MCF 10A (cell line): Measurements from ENCODE around the gene HSD17B8. TPM values are rescaled to one million over a fixed set of nuclear protein-coding genes. Genes with fewer than 3 reads are reported as not detected.

ENCODE experiments used
- BruUV-seq: library from RNA; stranded (reverse); fragments of 400-500 nt; replicated peaks from 2 replicates; lab custom pipeline; 2021; lab: Mats Ljungman, UMichigan
- CTCF ChIA-PET: fragments of 300-600 bp; sonication (Branson Sonifier 250); formaldehyde crosslinking; extraction: SDS; loops from one replicate; lab custom pipeline; 2021; ENCODE audit warnings: antibody characterized with exemption, inconsistent platforms; lab: Yijun Ruan, JAX
- POLR2A ChIA-PET: fragments of 300-600, 350-650 bp; sonication (Branson Sonifier 250); formaldehyde crosslinking; extraction: SDS; loops from one replicate; lab custom pipeline; 2020; ENCODE audit warnings: antibody characterized with exemption, inconsistent platforms; lab: Yijun Ruan, JAX
- DNase-seq: peaks from one replicate; pipeline ENCODE4 v3.0.0-alpha.2; 2018; ENCODE audit not compliant: unreplicated experiment
- H3K27ac Mint-ChIP-seq: one replicate; pipeline ENCODE4 v1.8.0; 2022; ENCODE audit warnings: mild to moderate bottlenecking, low read depth, mixed read lengths; ENCODE audit not compliant: unreplicated experiment
- H3K27me3 Mint-ChIP-seq: one replicate; pipeline ENCODE4 v1.8.0; 2022; ENCODE audit warnings: mixed read lengths; ENCODE audit not compliant: insufficient read depth, unreplicated experiment
- H3K36me3 Mint-ChIP-seq: one replicate; pipeline ENCODE4 v1.8.0; 2022; ENCODE audit warnings: mild to moderate bottlenecking, moderate library complexity, mixed read lengths; ENCODE audit not compliant: insufficient read depth, unreplicated experiment
- H3K4me1 Mint-ChIP-seq: one replicate; pipeline ENCODE4 v1.8.0; 2022; ENCODE audit warnings: mixed read lengths; ENCODE audit not compliant: insufficient read depth, unreplicated experiment
- H3K4me3 Mint-ChIP-seq: one replicate; pipeline ENCODE4 v1.8.0; 2022; ENCODE audit warnings: mild to moderate bottlenecking, moderate library complexity, mixed read lengths; ENCODE audit not compliant: unreplicated experiment
- H3K9me3 Mint-ChIP-seq: one replicate; pipeline ENCODE4 v1.8.0; 2022; ENCODE audit warnings: mixed read lengths; ENCODE audit not compliant: unreplicated experiment
- intact Hi-C: fragments of 100-400 bp; cut with micrococcal nuclease; formaldehyde crosslinking; loops from 2 replicates; pipeline ENCODE4 v1.14.1; 2022
- total RNA-seq: library from RNA; stranded (reverse); gene quantifications from 2 replicates; pipeline ENCODE4 v1.2.3, GENCODE V29; 2022
- TF ChIP-seq, protein P1 (sequence below): fragments of 200-600 bp; IDR thresholded peaks from one replicate; pipeline ENCODE4 v1.8.0; 2022; ENCODE audit warnings: antibody characterized with exemption, mild to moderate bottlenecking; ENCODE audit not compliant: unreplicated experiment

HSD17B8 gene
- total RNA-seq, 1 experiment from 2014 or later = 26.4 TPM

DNA sequence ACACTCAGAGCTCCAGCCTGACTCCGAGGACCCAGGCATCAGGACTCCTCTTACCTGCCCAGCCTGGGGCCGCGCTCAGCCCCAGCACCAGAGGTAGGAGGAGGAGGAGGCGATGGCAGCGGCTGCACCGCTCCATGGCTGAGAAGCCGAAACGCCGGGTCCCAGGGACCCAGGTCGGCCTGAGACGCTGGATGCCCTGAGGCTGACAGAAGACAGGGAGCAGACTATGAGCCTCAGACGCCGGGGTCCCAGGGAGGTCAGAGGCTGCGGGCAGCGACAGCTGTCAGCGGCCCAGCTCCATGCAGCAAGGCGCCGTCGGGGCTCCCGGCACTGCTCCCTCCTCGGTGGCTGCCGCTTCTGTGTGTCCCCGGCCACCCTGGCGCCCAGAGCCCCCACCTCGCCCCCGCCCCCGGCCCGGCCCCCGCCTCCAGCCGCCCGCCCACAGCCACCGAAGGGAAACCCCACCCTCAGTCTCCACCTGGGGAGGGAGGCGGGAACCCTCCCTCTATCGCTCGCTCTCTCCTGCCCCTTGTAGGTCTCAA is 12.3 kb upstream of the HSD17B8 start, which contains the start of gene COL11A2:
Gene COL11A2 (minus strand): TSS at position 363 of the 542 bp plus-strand sequence. CDS start 227 bp downstream, at position 136.
- no peak for DNase-seq
- peaks cover 30% of the 10 kb centered on the region for H3K36me3 Mint-ChIP-seq
- no peaks in the 10 kb centered on the region for H3K9me3 Mint-ChIP-seq
- H3K27me3 Mint-ChIP-seq = no peaks in the 10 kb centered on the region
- TF ChIP-seq, protein P1, sequence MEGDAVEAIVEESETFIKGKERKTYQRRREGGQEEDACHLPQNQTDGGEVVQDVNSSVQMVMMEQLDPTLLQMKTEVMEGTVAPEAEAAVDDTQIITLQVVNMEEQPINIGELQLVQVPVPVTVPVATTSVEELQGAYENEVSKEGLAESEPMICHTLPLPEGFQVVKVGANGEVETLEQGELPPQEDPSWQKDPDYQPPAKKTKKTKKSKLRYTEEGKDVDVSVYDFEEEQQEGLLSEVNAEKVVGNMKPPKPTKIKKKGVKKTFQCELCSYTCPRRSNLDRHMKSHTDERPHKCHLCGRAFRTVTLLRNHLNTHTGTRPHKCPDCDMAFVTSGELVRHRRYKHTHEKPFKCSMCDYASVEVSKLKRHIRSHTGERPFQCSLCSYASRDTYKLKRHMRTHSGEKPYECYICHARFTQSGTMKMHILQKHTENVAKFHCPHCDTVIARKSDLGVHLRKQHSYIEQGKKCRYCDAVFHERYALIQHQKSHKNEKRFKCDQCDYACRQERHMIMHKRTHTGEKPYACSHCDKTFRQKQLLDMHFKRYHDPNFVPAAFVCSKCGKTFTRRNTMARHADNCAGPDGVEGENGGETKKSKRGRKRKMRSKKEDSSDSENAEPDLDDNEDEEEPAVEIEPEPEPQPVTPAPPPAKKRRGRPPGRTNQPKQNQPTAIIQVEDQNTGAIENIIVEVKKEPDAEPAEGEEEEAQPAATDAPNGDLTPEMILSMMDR = no peak
- H3K4me3 Mint-ChIP-seq = no peak within 1 kb of the TSS
- ChIA-PET CTCF (no interaction called here), POLR2A (interaction anchor here (0.7 kb wide), 1 partner anchor 28 kb away, joined by 3 read pairs; no protein-coding TSS in a partner anchor)
- peaks cover under 1% of the 10 kb centered on the region for H3K4me1 Mint-ChIP-seq
- no TSS peak for BruUV-seq
- intact Hi-C loops = no loop called here
- no peak within 1 kb of the TSS for H3K27ac Mint-ChIP-seq

DNA sequence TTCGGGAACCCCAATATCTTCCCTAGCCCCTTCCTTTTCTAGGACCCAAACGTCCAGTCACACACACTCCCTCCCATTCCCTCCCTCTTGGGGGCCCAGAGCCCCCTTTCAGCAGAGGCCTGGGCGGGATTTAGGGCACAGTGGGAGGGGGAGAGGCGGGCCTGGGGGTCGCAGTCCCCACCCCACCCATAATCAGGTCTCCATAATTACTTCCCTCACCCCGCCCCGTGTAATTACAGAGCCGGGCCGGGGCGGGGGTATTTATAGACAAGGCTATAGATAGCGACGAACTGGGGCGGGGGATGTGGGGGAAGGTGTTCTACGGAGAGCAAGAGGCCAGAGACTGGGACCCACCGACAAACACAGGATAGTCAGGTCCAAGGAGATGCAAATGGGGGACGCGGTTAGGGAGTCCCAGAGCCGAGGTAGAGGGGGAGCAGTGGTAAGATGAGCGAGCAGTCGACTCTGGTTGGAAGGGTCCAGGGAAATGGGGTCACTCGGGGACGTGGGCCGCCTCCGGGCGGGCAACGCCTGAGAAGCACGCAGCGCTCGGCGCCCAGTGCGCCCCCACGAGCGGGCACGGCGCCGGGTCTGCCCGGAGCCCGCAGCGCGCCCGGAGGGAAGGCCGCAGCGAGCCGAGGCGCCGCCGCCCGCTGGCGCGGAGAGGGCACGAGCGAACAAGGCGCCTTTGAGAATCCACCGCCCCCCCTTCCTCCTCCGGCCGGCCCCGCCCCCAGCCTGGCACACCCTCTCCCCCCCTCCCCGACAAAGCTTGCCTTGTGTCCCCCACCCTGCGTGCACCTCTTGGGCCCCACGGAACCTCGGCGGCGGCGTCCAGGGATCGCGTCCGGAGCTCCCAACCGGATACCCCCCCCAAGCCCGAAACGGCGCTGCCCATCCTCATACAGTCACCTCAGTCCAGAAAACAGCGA is 11.5 kb upstream of the HSD17B8 start:
- Mint-ChIP-seq H3K27ac (no peak overlapping the region), H3K4me3 (no peak overlapping the region), H3K4me1 (peaks cover 9% of the 10 kb centered on the region), H3K9me3 (no peaks in the 10 kb centered on the region), H3K27me3 (no peaks in the 10 kb centered on the region), H3K36me3 (peaks cover 36% of the 10 kb centered on the region)
- intact Hi-C loops = no loop called here
- CTCF ChIA-PET = interaction anchor here (0.6 kb wide), 1 partner anchor 56 kb away, joined by 3 read pairs; no protein-coding TSS in a partner anchor
- no TSS peak for BruUV-seq
- no peak for DNase-seq
- POLR2A ChIA-PET = no interaction called here
- TF ChIP-seq, protein P1 = no peak

DNA sequence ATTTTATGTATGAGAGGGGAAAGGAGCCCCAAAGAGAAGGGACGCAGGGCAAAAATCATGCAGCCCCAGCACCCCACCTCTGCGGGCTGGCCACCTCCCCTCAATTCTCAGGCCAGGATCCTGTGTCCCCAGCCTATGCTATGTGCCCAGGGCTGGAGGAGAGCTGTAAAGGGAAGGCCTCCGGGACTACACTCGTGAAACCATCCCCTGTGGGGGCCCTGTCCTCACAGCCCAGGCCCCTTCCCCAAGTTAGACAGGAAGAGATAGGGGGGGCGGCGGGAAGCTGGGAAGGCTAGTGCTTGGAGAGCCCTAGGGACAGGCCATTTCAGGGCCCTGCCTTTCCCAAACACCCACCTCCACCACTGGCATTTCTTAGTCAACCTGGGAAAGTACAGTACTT is 10.8 kb upstream of the HSD17B8 start:
- no peak for DNase-seq
- Mint-ChIP-seq H3K4me3 (no peak overlapping the region), H3K36me3 (peaks cover 36% of the 10 kb centered on the region), H3K4me1 (peaks cover 15% of the 10 kb centered on the region), H3K27me3 (no peaks in the 10 kb centered on the region), H3K27ac (no peak overlapping the region), H3K9me3 (no peaks in the 10 kb centered on the region)
- ChIA-PET POLR2A (no interaction called here), CTCF (no interaction called here)
- TF ChIP-seq, protein P1 = no peak
- intact Hi-C loops = no loop called here
- BruUV-seq = no TSS peak

DNA sequence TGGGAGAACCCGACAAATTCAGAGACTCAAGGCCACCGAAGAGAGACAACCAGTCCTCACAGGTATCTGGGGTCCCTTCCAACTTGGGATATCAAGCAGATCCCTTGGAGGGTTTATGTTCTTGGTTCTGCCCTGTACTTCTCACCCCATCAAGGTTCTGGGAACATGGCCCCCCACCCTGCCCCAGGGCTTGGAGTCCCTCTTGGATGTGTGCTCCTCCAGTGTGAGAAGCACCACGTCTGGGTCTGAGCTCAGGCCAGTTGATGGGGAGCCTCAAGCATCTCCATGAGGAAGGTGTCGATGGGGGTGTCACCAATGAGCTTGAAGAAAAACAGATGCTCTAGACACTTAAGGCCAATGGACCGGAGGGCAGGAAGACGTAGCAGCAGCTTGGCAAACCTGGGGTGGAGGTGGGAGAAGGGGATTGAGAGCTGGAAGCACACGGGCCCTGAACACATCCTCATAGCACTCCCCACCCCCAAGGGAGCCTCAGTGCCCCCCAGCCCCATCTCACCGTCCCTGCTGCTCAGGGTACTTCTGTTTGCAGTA is 9.9 kb upstream of the HSD17B8 start:
- BruUV-seq = no TSS peak
- Mint-ChIP-seq H3K4me3 (no peak overlapping the region), H3K36me3 (peaks cover 36% of the 10 kb centered on the region), H3K4me1 (peaks cover 24% of the 10 kb centered on the region), H3K9me3 (no peaks in the 10 kb centered on the region), H3K27ac (no peak overlapping the region), H3K27me3 (no peaks in the 10 kb centered on the region)
- TF ChIP-seq, protein P1 = no peak
- intact Hi-C loops = no loop called here
- ChIA-PET POLR2A (interaction anchor here (0.8 kb wide), 1 partner anchor 56 kb away, joined by 3 read pairs; no protein-coding TSS in a partner anchor), CTCF (interaction anchor here (0.6 kb wide), 1 partner anchor 105 kb away, joined by 4 read pairs; no protein-coding TSS in a partner anchor)
- no peak for DNase-seq
